HEK293 (cell line): ENCODE data around the gene PKNOX2.

Source experiments
- CTCF ChIA-PET: fragments of 350-600 bp; formaldehyde crosslinking; extraction: SDS; loops from one replicate; lab custom pipeline; 2021; ENCODE audit warnings: antibody characterized with exemption; lab: Yijun Ruan, JAX
- POLR2A ChIA-PET: fragments of 300-600 bp; formaldehyde crosslinking; extraction: SDS; loops from one replicate; lab custom pipeline; 2020; ENCODE audit warnings: antibody characterized with exemption, inconsistent platforms; lab: Yijun Ruan, JAX
- H3K27ac ChIP-seq: fragments of 200-500 bp; sonication (Bioruptor generic); 2 replicates; pipeline ENCODE4 v1.5.1; 2014; ENCODE audit warnings: low read depth, low read length, control low read depth, inconsistent platforms; ENCODE audit errors: extremely low read depth
- H3K36me3 ChIP-seq, 2 experiments: fragments of 200-500 bp in 1 of 2; sonication (Bioruptor generic) in 1 of 2; 1 replicate in 1 of 2; 2 replicates in 1 of 2; pipeline ENCODE4 v1.5.1; 2014 to 2017; ENCODE audit warnings: inconsistent platforms in 2 of 2, low read length in 2 of 2; ENCODE audit not compliant: control insufficient read depth in 2 of 2, insufficient read depth in 1 of 2
- H3K4me1 ChIP-seq: fragments of 200-500 bp; sonication (Bioruptor generic); 2 replicates; pipeline ENCODE4 v1.5.1; 2014; ENCODE audit warnings: mild to moderate bottlenecking, low read length, inconsistent platforms; ENCODE audit not compliant: control insufficient read depth, insufficient read depth
- H3K4me3 ChIP-seq: 2 replicates; pipeline ENCODE4 v1.5.1; 2011; ENCODE audit warnings: low read depth, mild to moderate bottlenecking, control low read depth, low read length, moderate library complexity
- H3K9me3 ChIP-seq: fragments of 200-500 bp; sonication (Bioruptor generic); 2 replicates; pipeline ENCODE4 v1.5.1; 2014; ENCODE audit warnings: low read depth, low read length, inconsistent platforms; ENCODE audit not compliant: control insufficient read depth, insufficient read depth
- BCL11A ChIP-seq: fragments of 450-650 bp; formaldehyde crosslinking; IDR thresholded peaks from 2 replicates; pipeline ENCODE4 v1.5.1; 2016; ENCODE audit warnings: low read depth, missing biosample characterization, missing genetic modification characterization
- GLI4 ChIP-seq: fragments of 450-650 bp; formaldehyde crosslinking; IDR thresholded peaks from 2 replicates; pipeline ENCODE4 v1.5.1; 2016; ENCODE audit warnings: missing biosample characterization, missing genetic modification characterization
- GLIS1 ChIP-seq: fragments of 450-650 bp; formaldehyde crosslinking; IDR thresholded peaks from 2 replicates; pipeline ENCODE4 v1.5.1; 2016; ENCODE audit warnings: missing biosample characterization, missing genetic modification characterization
- MYNN ChIP-seq: fragments of 450-650 bp; formaldehyde crosslinking; IDR thresholded peaks from 2 replicates; pipeline ENCODE4 v1.5.1; 2016; ENCODE audit warnings: missing biosample characterization, missing genetic modification characterization, borderline replicate concordance
- PRDM4 ChIP-seq: fragments of 450-650 bp; formaldehyde crosslinking; IDR thresholded peaks from 2 replicates; pipeline ENCODE4 v1.5.1; 2017; ENCODE audit warnings: missing biosample characterization, missing genetic modification characterization
- ZIC2 ChIP-seq: fragments of 450-650 bp; formaldehyde crosslinking; IDR thresholded peaks from 2 replicates; pipeline ENCODE4 v1.5.1; 2016; ENCODE audit warnings: missing biosample characterization, missing genetic modification characterization
- ZNF132 ChIP-seq: fragments of 450-650 bp; formaldehyde crosslinking; IDR thresholded peaks from 2 replicates; pipeline ENCODE4 v1.5.1; 2017; ENCODE audit warnings: missing biosample characterization, missing genetic modification characterization, borderline replicate concordance
- ZNF2 ChIP-seq: fragments of 450-650 bp; formaldehyde crosslinking; IDR thresholded peaks from 2 replicates; pipeline ENCODE4 v1.5.1; 2016; ENCODE audit warnings: missing biosample characterization, missing genetic modification characterization
- ZNF239 ChIP-seq: fragments of 450-650 bp; formaldehyde crosslinking; IDR thresholded peaks from 2 replicates; pipeline ENCODE4 v1.5.1; 2016; ENCODE audit warnings: missing biosample characterization, missing genetic modification characterization
- ZNF423 ChIP-seq: fragments of 450-650 bp; formaldehyde crosslinking; IDR thresholded peaks from 2 replicates; pipeline ENCODE4 v1.5.1; 2016; ENCODE audit warnings: missing biosample characterization, missing genetic modification characterization
- ZNF555 ChIP-seq: fragments of 450-650 bp; formaldehyde crosslinking; conservative IDR thresholded peaks from 2 replicates; pipeline ENCODE4 v1.5.1; 2017; ENCODE audit warnings: missing biosample characterization, mild to moderate bottlenecking, missing genetic modification characterization, inconsistent platforms
- ZNF560 ChIP-seq: fragments of 450-650 bp; formaldehyde crosslinking; IDR thresholded peaks from 2 replicates; pipeline ENCODE4 v1.5.1; 2017; ENCODE audit warnings: missing biosample characterization, missing genetic modification characterization, borderline replicate concordance
- ZNF692 ChIP-seq: fragments of 450-650 bp; formaldehyde crosslinking; IDR thresholded peaks from 2 replicates; pipeline ENCODE4 v1.5.1; 2016; ENCODE audit warnings: missing biosample characterization, missing genetic modification characterization
- TF ChIP-seq, protein P1 (sequence below): fragments of 450-650 bp; formaldehyde crosslinking; IDR thresholded peaks from 2 replicates; pipeline ENCODE4 v1.5.1; 2016; ENCODE audit warnings: missing biosample characterization, missing genetic modification characterization, borderline replicate concordance
- TF ChIP-seq, protein P2 (sequence below): IDR thresholded peaks from 2 replicates; pipeline ENCODE4 v1.6.1; 2011; ENCODE audit warnings: mild to moderate bottlenecking, low read depth, low read length, borderline replicate concordance
- TF ChIP-seq, protein P3 (sequence below): fragments of 450-650 bp; formaldehyde crosslinking; IDR thresholded peaks from 2 replicates; pipeline ENCODE4 v1.5.1; 2016; ENCODE audit warnings: missing biosample characterization, missing genetic modification characterization

Gene PKNOX2

DNA sequence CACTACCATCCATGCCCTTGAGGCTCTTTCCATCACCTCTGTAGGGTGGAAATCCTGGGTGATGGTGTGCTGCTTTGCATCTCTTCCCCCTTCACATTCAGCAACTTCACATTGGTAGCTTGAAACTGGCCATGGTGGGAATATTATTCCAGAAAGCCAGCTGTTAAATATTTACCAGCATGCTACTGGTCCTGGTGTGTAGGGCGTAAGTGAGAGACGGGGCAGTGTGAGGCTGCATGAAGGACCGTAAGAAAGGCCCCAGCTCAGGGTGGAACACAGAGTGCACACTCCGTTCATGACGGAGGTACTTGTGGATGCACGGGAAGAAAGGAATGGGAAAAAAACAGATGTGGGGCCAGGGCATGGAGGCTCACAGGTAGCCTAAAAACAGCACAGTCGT, 121.3 kb downstream of the PKNOX2 start:
- Histone ChIP-seq H3K4me3 (no peak overlapping the region), H3K27ac (no peak overlapping the region), H3K4me1 (no peaks in the 10 kb centered on the region; the same call in 1 of the 2 replicates), H3K9me3 (no peaks in the 10 kb centered on the region), H3K36me3 (no peaks in the 10 kb centered on the region)
- ChIA-PET CTCF (interaction anchor here (1.0 kb wide), 1 partner anchor 63 kb away, joined by 4 read pairs; no protein-coding TSS in a partner anchor), POLR2A (interaction anchor here (0.9 kb wide), 1 partner anchor 18 kb away, joined by 3 read pairs; no protein-coding TSS in a partner anchor)
- no peak for TF ChIP-seq ZNF555 (tag by site-specific recombination)

DNA sequence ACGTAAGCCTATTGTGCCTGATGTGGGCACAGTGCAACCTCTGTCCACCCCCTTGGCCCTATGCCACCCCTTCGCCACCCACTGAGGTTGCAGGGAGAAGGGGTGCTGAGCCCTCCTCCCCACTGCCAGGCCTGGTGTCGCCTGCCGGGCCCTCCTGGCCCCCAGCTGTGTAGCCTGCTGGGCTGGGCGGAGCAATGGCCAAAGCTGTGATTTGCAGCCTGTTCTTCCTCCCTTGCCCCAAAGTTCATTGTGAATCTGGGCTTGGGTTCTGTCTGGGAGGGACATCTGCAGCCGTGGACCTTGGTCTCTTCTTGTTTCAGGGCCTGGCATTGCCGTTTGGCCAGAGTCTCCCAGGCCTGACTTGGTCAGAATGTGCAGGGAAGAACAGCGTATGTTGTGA, 121.9 kb downstream of the PKNOX2 start:
- no peak overlapping the region for H3K27ac ChIP-seq
- H3K4me1 ChIP-seq, result no peaks in the 10 kb centered on the region; the same call in 1 of the 2 replicates
- TF ChIP-seq, protein P1, sequence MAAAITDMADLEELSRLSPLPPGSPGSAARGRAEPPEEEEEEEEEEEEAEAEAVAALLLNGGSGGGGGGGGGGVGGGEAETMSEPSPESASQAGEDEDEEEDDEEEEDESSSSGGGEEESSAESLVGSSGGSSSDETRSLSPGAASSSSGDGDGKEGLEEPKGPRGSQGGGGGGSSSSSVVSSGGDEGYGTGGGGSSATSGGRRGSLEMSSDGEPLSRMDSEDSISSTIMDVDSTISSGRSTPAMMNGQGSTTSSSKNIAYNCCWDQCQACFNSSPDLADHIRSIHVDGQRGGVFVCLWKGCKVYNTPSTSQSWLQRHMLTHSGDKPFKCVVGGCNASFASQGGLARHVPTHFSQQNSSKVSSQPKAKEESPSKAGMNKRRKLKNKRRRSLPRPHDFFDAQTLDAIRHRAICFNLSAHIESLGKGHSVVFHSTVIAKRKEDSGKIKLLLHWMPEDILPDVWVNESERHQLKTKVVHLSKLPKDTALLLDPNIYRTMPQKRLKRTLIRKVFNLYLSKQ, result no peak
- no peak for TF ChIP-seq ZNF239 (tag by site-specific recombination)
- peak; percentile 91 for TF ChIP-seq ZIC2 (tag by site-specific recombination)
- no peak for TF ChIP-seq BCL11A (tag by site-specific recombination)
- TF ChIP-seq, protein P2, sequence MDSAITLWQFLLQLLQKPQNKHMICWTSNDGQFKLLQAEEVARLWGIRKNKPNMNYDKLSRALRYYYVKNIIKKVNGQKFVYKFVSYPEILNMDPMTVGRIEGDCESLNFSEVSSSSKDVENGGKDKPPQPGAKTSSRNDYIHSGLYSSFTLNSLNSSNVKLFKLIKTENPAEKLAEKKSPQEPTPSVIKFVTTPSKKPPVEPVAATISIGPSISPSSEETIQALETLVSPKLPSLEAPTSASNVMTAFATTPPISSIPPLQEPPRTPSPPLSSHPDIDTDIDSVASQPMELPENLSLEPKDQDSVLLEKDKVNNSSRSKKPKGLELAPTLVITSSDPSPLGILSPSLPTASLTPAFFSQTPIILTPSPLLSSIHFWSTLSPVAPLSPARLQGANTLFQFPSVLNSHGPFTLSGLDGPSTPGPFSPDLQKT, result no peak
- TF ChIP-seq GLIS1 (tag by site-specific recombination), result peak; percentile 72
- TF ChIP-seq GLI4 (tag by site-specific recombination), result no peak
- no peak for TF ChIP-seq ZNF692
- 0 out of 2 replicates have a peak, but pooled peaks have one; percentile 37 for TF ChIP-seq ZNF423
- no peak for TF ChIP-seq PRDM4 (tag by site-specific recombination)
- TF ChIP-seq, protein P3, sequence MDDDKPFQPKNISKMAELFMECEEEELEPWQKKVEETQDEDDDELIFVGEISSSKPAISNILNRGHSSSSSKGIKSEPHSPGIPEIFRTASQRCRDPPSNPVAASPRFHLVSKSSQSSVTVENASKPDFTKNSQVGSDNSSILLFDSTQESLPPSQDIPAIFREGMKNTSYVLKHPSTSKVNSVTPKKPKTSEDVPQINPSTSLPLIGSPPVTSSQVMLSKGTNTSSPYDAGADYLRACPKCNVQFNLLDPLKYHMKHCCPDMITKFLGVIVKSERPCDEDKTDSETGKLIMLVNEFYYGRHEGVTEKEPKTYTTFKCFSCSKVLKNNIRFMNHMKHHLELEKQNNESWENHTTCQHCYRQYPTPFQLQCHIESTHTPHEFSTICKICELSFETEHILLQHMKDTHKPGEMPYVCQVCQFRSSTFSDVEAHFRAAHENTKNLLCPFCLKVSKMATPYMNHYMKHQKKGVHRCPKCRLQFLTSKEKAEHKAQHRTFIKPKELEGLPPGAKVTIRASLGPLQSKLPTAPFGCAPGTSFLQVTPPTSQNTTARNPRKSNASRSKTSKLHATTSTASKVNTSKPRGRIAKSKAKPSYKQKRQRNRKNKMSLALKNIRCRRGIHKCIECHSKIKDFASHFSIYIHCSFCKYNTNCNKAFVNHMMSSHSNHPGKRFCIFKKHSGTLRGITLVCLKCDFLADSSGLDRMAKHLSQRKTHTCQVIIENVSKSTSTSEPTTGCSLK (tag by site-specific recombination), result no peak
- no peak for TF ChIP-seq ZNF2 (tag by site-specific recombination)
- TF ChIP-seq ZNF132 (tag by site-specific recombination), result no peak
- TF ChIP-seq MYNN (tag by site-specific recombination), result no peak
- TF ChIP-seq ZNF560 (tag by site-specific recombination), result no peak
- ChIA-PET CTCF (no interaction called here), POLR2A (no interaction called here)
- no peaks in the 10 kb centered on the region for H3K9me3 ChIP-seq
- no peak overlapping the region for H3K4me3 ChIP-seq
- H3K36me3 ChIP-seq, result no peaks in the 10 kb centered on the region
